HG02981 (cell line): ENCODE data around the gene EXOC3L1.

Experiments
- ATAC-seq: cut with Tn5 transposase; IDR thresholded peaks from one replicate; pipeline ENCODE4 v1.9.1; 2021; ENCODE audit warnings: mild to moderate bottlenecking, moderate library complexity; ENCODE audit not compliant: unreplicated experiment

The EXOC3L1 gene

GRCh38 chr16:67150047-67150832 lies 39.7 kb downstream of the EXOC3L1 start:
- peak; percentile 15 for ATAC-seq

DNA sequence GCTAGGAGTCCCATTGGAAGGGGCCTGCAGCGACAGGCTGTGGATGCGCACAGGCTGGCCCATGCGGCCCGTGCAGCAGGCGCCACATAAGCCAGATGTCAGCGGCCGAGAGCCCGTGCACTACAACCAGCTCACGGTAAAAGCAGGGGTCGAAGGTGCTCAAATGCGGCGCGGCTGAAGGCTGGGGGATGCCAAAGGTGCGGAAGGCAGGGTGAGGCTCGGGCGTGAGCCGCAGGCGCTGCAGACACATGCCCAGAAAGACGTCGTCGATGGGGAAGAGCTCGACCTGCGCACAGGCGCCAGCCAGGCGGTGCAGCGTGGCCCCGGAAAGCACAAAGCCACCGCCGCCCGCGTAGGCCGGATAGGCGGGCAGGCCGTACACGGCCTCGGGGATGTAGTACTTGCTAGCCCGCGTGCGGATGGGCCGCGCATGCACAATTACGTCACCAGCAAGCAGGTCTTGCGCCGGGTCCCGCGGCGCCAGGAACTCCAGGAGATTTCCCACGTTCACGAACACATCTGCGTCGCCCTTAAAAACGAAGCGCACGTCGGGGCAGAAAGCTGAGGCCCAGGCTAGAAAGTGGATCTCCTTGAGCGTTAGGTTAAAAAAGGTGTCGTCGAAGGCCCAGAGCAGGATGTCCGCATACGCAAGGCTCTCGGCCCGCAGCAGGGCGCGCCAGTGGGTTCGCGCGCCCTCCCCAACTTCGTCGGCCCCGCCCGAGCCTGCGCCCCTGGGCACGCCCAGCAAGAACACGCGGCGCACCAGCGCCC lies 40.5 kb downstream of the EXOC3L1 start:
- no peak for ATAC-seq

DNA sequence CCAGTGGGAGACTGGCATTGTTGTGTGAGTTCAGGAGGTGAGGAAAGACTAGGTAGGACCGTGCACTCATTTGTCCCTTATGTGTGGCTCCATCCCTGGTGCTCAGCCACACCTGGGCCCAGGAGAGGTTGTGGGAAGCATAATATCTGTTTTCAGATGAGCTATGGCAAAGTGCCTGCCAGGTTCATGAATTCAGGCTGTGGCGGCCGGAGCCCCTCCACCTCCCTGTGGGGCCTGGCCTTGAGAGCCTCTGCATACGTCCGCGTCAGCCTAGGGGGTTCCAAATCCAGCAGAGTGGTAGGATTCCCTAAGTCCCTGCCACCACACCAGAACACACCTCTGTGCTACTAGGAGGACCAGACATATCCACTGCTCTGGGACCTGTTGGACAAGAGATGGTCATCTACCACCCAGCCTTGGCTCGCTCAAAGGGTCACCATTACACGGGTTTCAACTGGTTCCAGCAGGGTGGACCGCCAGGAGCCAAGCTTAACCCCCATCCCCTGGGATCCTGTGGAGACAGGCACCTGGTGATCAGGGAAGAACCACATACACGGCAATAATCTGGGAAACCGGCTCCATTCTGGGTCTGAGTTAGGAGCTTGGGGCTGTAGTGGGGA lies 41.2 kb downstream of the EXOC3L1 start:
- ATAC-seq, result no peak

GRCh38 chr16:67148221-67148620 lies 41.7 kb downstream of the EXOC3L1 start:
- ATAC-seq, result no peak

- ATAC-seq, result no peak
Measured at GRCh38 chr16:67147437-67148140, 42.3 kb downstream of the EXOC3L1 start.

DNA sequence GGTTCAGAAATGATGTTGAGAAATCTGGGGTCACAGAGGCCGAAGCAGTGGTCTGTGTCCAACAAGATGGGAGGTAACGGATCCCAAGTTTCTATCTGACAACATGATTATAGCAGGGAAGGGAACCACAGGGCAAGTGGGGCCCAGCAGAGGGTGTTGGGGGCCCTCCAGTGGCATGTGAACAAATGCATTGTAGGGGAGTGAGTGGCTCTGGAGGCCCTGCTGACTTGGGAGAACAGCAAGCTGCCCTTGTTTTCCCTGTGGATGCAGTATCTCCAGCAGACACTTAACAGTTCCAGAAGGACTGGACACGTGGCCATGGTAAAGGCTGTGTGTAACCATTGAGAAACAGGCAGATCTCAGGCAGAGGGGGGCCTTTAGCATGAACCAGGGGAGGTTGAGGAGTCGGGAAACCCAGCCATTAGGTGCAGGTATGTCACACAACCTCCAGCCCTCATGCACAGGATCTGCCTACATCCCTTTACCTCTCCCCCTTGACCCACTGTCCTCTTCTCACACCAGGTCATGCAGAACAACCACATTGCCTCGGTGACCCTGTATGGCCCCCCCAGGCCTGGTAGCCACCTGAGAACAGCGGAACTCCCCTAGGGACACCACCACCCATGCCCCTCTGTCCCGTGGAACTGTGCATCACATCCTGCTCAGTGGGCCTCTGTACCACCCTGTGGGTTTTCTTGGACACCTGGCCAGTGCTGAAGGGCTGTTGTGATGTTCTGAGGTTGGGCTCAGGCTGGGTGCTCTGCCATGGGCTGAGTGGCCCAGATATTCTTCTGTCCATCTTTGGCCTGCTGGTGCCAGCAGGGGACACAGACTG lies 43.2 kb downstream of the EXOC3L1 start:
- ATAC-seq, result no peak

- no peak for ATAC-seq
Measured at GRCh38 chr16:67145746-67146145, 44.2 kb downstream of the EXOC3L1 start.

DNA sequence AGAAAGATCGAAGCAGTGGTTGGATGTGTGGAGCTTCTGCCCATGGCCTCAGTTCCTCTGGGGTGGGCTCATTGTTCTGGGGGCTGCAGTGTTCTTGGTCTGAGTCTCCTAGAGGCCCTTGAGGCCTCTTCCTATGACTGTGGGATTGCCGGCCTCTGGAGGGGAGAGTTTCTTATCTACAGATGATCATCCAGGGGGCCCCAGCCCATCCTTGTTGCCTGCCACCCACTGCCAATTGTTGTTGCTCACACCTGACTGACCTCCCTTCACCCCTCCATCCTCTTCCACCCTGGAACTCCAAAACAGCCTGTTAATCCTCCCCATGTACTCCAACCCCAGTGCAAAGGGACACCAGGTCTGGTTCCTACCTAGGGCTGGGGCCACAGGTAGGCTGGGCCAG lies 45.0 kb downstream of the EXOC3L1 start:
- no peak for ATAC-seq

GRCh38 chr16:67142342-67142741 lies 47.6 kb downstream of the EXOC3L1 start:
- no peak for ATAC-seq

DNA sequence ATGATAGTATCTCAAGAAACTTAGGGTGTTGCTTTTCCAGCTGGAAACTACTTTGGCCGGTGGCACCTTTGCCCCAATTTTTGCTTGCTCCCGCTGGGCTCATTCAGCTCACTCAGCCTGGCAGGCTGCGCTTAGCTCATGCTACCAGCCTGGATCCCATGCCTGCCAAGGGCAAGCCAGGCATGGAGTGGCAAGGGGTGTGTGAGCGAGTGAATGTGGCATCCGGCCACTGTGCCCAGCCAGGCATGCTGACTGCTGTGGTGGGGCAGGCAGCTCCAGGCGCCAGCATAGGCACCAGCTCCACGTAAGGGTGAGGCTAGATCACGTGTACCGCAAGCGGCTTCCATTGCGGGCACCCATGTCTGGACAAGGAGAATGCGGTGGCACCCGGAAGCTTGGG lies 48.5 kb downstream of the EXOC3L1 start:
- ATAC-seq, result no peak

DNA sequence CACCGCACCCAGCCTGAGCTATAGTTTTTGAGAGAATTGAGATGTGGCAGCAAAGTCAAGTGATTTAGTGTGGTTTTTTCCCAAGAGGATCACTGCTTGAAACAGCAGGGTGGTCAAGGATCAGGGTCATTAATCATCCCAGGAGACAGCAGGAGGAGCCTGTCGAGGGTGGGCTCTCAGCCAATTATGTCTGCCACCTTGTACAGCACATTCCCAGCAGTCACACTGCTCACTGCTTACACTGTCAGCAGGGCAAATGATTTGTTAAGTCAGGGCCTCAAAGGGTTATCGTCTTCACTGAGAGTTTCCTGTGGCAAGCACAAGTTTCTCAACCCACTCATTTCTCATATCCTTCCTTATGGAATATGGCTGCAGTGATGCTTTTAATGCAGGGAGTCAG lies 52.3 kb downstream of the EXOC3L1 start:
- ATAC-seq, result no peak
